OCI-LY3 (cell line): ENCODE measurements around the gene PTCHD1.

Source experiments
- EZH2phosphoT487 ChIP-seq: fragments of 200-600 bp; shearing (Covaris generic); IDR thresholded peaks from 2 replicates; pipeline ENCODE4 v1.6.1; 2018; ENCODE audit warnings: antibody characterized with exemption, mixed run types, low read depth
- TF ChIP-seq, protein P1 (sequence below): fragments of 200-600, 300-600 bp; sonication (generic); IDR thresholded peaks from 2 replicates; pipeline ENCODE4 v1.5.1; 2014; ENCODE audit warnings: antibody characterized with exemption, low read length, low read depth

DNA sequence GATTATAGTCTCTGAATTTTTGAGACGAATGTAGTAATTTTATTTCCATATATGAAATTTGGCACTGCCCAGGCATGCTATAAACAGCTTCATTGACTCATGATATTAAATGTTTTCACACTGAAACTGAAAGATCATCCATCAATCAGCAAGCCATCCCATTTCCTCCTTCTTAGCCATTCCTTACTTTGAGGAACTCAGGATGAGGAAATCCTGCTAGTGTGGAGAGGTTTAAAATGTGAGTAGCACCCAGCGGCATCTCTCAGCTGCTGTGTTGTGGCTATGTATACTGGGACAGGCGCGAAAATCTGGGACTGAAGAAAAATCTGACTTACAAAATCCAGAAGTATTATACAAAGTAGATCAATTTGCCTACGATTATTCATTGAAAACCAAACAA is 52.1 kb downstream of the PTCHD1 start:
- TF ChIP-seq, protein P1, sequence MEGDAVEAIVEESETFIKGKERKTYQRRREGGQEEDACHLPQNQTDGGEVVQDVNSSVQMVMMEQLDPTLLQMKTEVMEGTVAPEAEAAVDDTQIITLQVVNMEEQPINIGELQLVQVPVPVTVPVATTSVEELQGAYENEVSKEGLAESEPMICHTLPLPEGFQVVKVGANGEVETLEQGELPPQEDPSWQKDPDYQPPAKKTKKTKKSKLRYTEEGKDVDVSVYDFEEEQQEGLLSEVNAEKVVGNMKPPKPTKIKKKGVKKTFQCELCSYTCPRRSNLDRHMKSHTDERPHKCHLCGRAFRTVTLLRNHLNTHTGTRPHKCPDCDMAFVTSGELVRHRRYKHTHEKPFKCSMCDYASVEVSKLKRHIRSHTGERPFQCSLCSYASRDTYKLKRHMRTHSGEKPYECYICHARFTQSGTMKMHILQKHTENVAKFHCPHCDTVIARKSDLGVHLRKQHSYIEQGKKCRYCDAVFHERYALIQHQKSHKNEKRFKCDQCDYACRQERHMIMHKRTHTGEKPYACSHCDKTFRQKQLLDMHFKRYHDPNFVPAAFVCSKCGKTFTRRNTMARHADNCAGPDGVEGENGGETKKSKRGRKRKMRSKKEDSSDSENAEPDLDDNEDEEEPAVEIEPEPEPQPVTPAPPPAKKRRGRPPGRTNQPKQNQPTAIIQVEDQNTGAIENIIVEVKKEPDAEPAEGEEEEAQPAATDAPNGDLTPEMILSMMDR = no peak
- no peak for TF ChIP-seq EZH2phosphoT487
